GM12878 (cell line): Measurements from ENCODE around the gene SLF2. TPM values are rescaled to one million over a fixed set of nuclear protein-coding genes. Genes with fewer than 3 reads are reported as not detected.

Source experiments
- ATAC-seq: fragments of 200-7000 bp; cut with Tn5 transposase; 3 replicates; pipeline ENCODE4 v1.9.1; 2020; ENCODE audit warnings: mild to moderate bottlenecking, moderate library complexity
- BruUV-seq: library from RNA; stranded (reverse); fragments of 400-500 nt; replicated peaks from 2 replicates; lab custom pipeline; 2021; lab: Mats Ljungman, UMichigan
- CTCF ChIA-PET: fragments of 300-600 bp; sonication (Branson Sonifier 250); formaldehyde crosslinking; extraction: SDS; loops from one replicate; lab custom pipeline; 2021; ENCODE audit warnings: inconsistent platforms; lab: Yijun Ruan, JAX
- POLR2A ChIA-PET: fragments of 350-600 bp; formaldehyde crosslinking; extraction: SDS; loops from one replicate; lab custom pipeline; 2021; ENCODE audit warnings: inconsistent platforms; lab: Charles Lee
- RAD21 ChIA-PET: fragments of 300-600 bp; sonication (Branson Sonifier 250); formaldehyde crosslinking; loops from one replicate; lab custom pipeline; 2023; ENCODE audit warnings: antibody characterized with exemption; ENCODE audit not compliant: unreplicated experiment; lab: Charles Lee
- SMC1A ChIA-PET: fragments of 300-600 bp; sonication (Branson Sonifier 250); formaldehyde crosslinking; loops from one replicate; lab custom pipeline; 2023; ENCODE audit not compliant: unreplicated experiment, uncharacterized antibody; lab: Charles Lee
- DNase-seq: peaks from one replicate; pipeline ENCODE4 v3.0.0-alpha.2; 2011; ENCODE audit warnings: low read depth, low spot score
- FAIRE-seq: peaks from 3 replicates; lab custom pipeline; 2011; peaks lifted over from hg19 to GRCh38; lab: Jason Lieb, UNC
- H2AFZ ChIP-seq: 2 replicates; pipeline ENCODE4 v1.6.0; 2011; ENCODE audit warnings: low read depth, low read length, control low read depth; ENCODE audit not compliant: control insufficient read depth
- H3K27ac ChIP-seq: 2 replicates; pipeline ENCODE4 v1.5.1; 2011; ENCODE audit warnings: control low read depth; ENCODE audit not compliant: control insufficient read depth, insufficient read depth
- H3K27me3 ChIP-seq, 2 experiments: replicated peaks in 1 of 2; 2 replicates each; pipeline versions ENCODE4 v1.6.0 to v1.6.1; 2011; ENCODE audit warnings: low read length in 1 of 2; ENCODE audit not compliant: control insufficient read depth in 2 of 2, insufficient read depth in 2 of 2
- H3K36me3 ChIP-seq, 2 experiments: 2 replicates each; pipeline ENCODE4 v1.5.1; 2011; ENCODE audit warnings: low read length in 1 of 2; ENCODE audit not compliant: control insufficient read depth in 2 of 2, insufficient read depth in 2 of 2
- H3K4me1 ChIP-seq: 2 replicates; pipeline ENCODE4 v1.6.1; 2011; ENCODE audit warnings: mild to moderate bottlenecking, low read length, moderate library complexity, mixed read lengths; ENCODE audit not compliant: control insufficient read depth, insufficient read depth
- H3K4me2 ChIP-seq: 2 replicates; pipeline ENCODE4 v1.6.0; 2011; ENCODE audit warnings: control low read depth; ENCODE audit not compliant: control insufficient read depth, insufficient read depth
- H3K4me3 ChIP-seq: fragments of 200-600 bp; sonication (generic); 2 replicates; pipeline ENCODE4 v1.5.1; 2016
- H3K79me2 ChIP-seq: 2 replicates; pipeline ENCODE4 v1.6.0; 2011; ENCODE audit warnings: low read length; ENCODE audit not compliant: control insufficient read depth, insufficient read depth
- H3K9ac ChIP-seq: 2 replicates; pipeline ENCODE4 v1.8.0; 2011; ENCODE audit warnings: low read length, control low read depth, mixed read lengths; ENCODE audit not compliant: control insufficient read depth, insufficient read depth
- H3K9me3 ChIP-seq: replicated peaks from 3 replicates; pipeline ENCODE4 v1.5.1; 2011; ENCODE audit warnings: mild to moderate bottlenecking, low read length; ENCODE audit not compliant: control insufficient read depth, insufficient read depth
- H4K20me1 ChIP-seq: 2 replicates; pipeline ENCODE4 v1.6.0; 2011; ENCODE audit not compliant: control insufficient read depth, insufficient read depth
- CBFB ChIP-seq: IDR thresholded peaks from 2 replicates; pipeline ENCODE4 v1.6.1; 2016; ENCODE audit warnings: antibody characterized with exemption, low read depth
- CBX3 ChIP-seq: fragments of 200-600 bp; sonication (generic); IDR thresholded peaks from 2 replicates; pipeline ENCODE4 v1.6.1; 2016; ENCODE audit warnings: low read depth, borderline replicate concordance
- FOS ChIP-seq: IDR thresholded peaks from 3 replicates; pipeline ENCODE4 v1.6.1; 2011; ENCODE audit warnings: borderline replicate concordance; ENCODE audit not compliant: insufficient read length; ENCODE audit errors: extremely low read depth
- FOXK2 ChIP-seq: fragments of 450-650 bp; IDR thresholded peaks from 2 replicates; pipeline ENCODE4 v1.6.1; 2017; ENCODE audit warnings: mild to moderate bottlenecking, moderate library complexity
- KDM1A ChIP-seq: fragments of 200-600 bp; sonication (generic); IDR thresholded peaks from 2 replicates; pipeline ENCODE4 v1.6.1; 2016; ENCODE audit warnings: borderline replicate concordance
- POLR2A ChIP-seq: IDR thresholded peaks from 2 replicates; pipeline ENCODE4 v1.6.1; 2011; ENCODE audit warnings: low read depth, mild to moderate bottlenecking, low read length
- POLR2AphosphoS2 ChIP-seq: IDR thresholded peaks from 2 replicates; pipeline ENCODE4 v1.6.1; 2011; ENCODE audit warnings: low read depth, mild to moderate bottlenecking, low read length, improper control_type of control experiment, moderate library complexity
- RFX5 ChIP-seq: IDR thresholded peaks from 2 replicates; pipeline ENCODE4 v1.6.1; 2011; ENCODE audit warnings: low read depth, low read length, improper control_type of control experiment
- SMC3 ChIP-seq: IDR thresholded peaks from 2 replicates; pipeline ENCODE4 v1.6.1; 2011; ENCODE audit warnings: low read length, improper control_type of control experiment, borderline replicate concordance
- SUPT20H ChIP-seq: IDR thresholded peaks from 2 replicates; pipeline ENCODE4 v1.6.1; 2011; ENCODE audit warnings: low read depth, mild to moderate bottlenecking, low read length, moderate library complexity, borderline replicate concordance; ENCODE audit not compliant: control insufficient read depth
- SUZ12 ChIP-seq: fragments of 200-600 bp; sonication (generic); IDR thresholded peaks from one replicate; pipeline ENCODE4 v1.6.1; 2018; ENCODE audit warnings: antibody characterized with exemption, mild to moderate bottlenecking; ENCODE audit not compliant: unreplicated experiment
- TAF1 ChIP-seq: IDR thresholded peaks from 2 replicates; pipeline ENCODE4 v1.6.1; 2011; ENCODE audit warnings: mild to moderate bottlenecking, low read depth, low read length, borderline replicate concordance
- TCF3 ChIP-seq: IDR thresholded peaks from 2 replicates; pipeline ENCODE4 v1.6.1; 2012; ENCODE audit warnings: low read depth, mild to moderate bottlenecking, low read length, borderline replicate concordance; ENCODE audit not compliant: insufficient read depth
- WGBS: methylation state at CpG from one replicate; pipeline ENCODE4 v1.1.6; 2016; ENCODE audit warnings: low lambda C conversion rate; ENCODE audit not compliant: insufficient replicate concordance, insufficient coverage; ENCODE audit errors: missing lambda C conversion rate; 5-methylcytosine and 5-hydroxymethylcytosine counted together
- in situ Hi-C: fragments of 300-500 bp; cut with MboI; formaldehyde crosslinking; loops from 9 replicates; pipeline ENCODE4 v1.14.3; 2018; ENCODE audit warnings: mixed read lengths
- intact Hi-C: fragments of 100-400 bp; cut with micrococcal nuclease; formaldehyde crosslinking; loops from one replicate; pipeline ENCODE4 v1.14.2; 2022; ENCODE audit not compliant: unreplicated experiment
- polyA plus RNA-seq, 11 experiments: library from polyadenylated mRNA; depleted of rRNA in 4 of 11; unstranded in 6 of 11; stranded (reverse) in 5 of 11; fragments of >200 nt; fragmentation: Nextera tagmentation in 4 of 11; fragmentation: Illumina TruSeq in 1 of 11; extraction: Ambion mirVana in 4 of 11; extraction: Trizol in 1 of 11; gene quantifications; 1 replicate in 1 of 11; 2 replicates in 10 of 11; pipeline versions ENCODE4 v1.2.1 to v1.2.3, GENCODE V29; 2011 to 2016; ENCODE audit warnings: inconsistent platforms in 2 of 11, missing spikeins in 2 of 11, low read depth in 1 of 11
- total RNA-seq, 4 experiments: library from RNA; depleted of rRNA in 3 of 4; stranded (reverse); fragments of >200 nt in 3 of 4; fragmentation: Illumina TruSeq in 1 of 4; extraction: Trizol in 1 of 4; gene quantifications; 2 replicates each; pipeline versions ENCODE4 v1.2.1 to v1.2.3, GENCODE V29; 2013 to 2021
- TF ChIP-seq, protein P1 (sequence below): fragments of 450-650 bp; IDR thresholded peaks from 2 replicates; pipeline ENCODE4 v1.6.1; 2016; ENCODE audit warnings: mild to moderate bottlenecking, moderate library complexity, borderline replicate concordance

SLF2 gene
- total and polyA plus RNA-seq, 10 of the 15 experiments (the other 5 are each of a cell fraction or from before 2014, with no cell fraction given), result 3.0 to 25.2 (median 17.9) TPM

GRCh38 chr10:100967332-100967731, 54.6 kb downstream of the SLF2 start:
- H3K9ac ChIP-seq, result no peak overlapping the region
- H3K79me2 ChIP-seq, result no peaks in the 10 kb centered on the region
- no peaks in the 10 kb centered on the region for H4K20me1 ChIP-seq
- POLR2A ChIA-PET, result interaction anchor here (1.1 kb wide), 1 partner anchor 18 kb away, joined by 3 read pairs; no protein-coding TSS in a partner anchor
- no peak overlapping the region for H3K4me3 ChIP-seq
- no peak for ATAC-seq
- H3K36me3 ChIP-seq, result peaks cover 2 to 4% of the 10 kb centered on the region in 2 experiments; a peak in 3 of 4 replicates
- 83% methylated on average over 2 of the region's 2 CpGs for WGBS
- no peak overlapping the region for H3K27ac ChIP-seq
- no peaks in the 10 kb centered on the region for H3K27me3 ChIP-seq
- no peak for DNase-seq
- TF ChIP-seq TAF1, result no peak
- TF ChIP-seq CBFB, result no peak
- TF ChIP-seq POLR2AphosphoS2, result no peak
- TF ChIP-seq KDM1A, result no peak
- no peak for TF ChIP-seq FOXK2
- TF ChIP-seq TCF3, result no peak
- no peak for TF ChIP-seq SUPT20H
- no peak for TF ChIP-seq SMC3
- TF ChIP-seq, protein P1, sequence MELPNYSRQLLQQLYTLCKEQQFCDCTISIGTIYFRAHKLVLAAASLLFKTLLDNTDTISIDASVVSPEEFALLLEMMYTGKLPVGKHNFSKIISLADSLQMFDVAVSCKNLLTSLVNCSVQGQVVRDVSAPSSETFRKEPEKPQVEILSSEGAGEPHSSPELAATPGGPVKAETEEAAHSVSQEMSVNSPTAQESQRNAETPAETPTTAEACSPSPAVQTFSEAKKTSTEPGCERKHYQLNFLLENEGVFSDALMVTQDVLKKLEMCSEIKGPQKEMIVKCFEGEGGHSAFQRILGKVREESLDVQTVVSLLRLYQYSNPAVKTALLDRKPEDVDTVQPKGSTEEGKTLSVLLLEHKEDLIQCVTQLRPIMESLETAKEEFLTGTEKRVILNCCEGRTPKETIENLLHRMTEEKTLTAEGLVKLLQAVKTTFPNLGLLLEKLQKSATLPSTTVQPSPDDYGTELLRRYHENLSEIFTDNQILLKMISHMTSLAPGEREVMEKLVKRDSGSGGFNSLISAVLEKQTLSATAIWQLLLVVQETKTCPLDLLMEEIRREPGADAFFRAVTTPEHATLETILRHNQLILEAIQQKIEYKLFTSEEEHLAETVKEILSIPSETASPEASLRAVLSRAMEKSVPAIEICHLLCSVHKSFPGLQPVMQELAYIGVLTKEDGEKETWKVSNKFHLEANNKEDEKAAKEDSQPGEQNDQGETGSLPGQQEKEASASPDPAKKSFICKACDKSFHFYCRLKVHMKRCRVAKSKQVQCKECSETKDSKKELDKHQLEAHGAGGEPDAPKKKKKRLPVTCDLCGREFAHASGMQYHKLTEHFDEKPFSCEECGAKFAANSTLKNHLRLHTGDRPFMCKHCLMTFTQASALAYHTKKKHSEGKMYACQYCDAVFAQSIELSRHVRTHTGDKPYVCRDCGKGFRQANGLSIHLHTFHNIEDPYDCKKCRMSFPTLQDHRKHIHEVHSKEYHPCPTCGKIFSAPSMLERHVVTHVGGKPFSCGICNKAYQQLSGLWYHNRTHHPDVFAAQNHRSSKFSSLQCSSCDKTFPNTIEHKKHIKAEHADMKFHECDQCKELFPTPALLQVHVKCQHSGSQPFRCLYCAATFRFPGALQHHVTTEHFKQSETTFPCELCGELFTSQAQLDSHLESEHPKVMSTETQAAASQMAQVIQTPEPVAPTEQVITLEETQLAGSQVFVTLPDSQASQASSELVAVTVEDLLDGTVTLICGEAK, result no peak
- TF ChIP-seq POLR2A, result no peak
- TF ChIP-seq CBX3, result no peak
- no peak for TF ChIP-seq SUZ12
- no peak for TF ChIP-seq FOS
- TF ChIP-seq RFX5, result no peak
- in situ Hi-C loops (no loop called here), intact Hi-C loops (no loop called here)
- BruUV-seq, result no TSS peak
- SMC1A ChIA-PET, result interaction anchor here (1.4 kb wide), 1 partner anchor 10 kb away, joined by 4 read pairs; no protein-coding TSS in a partner anchor
- CTCF ChIA-PET, result interaction anchor here (0.8 to 4.6 kb wide), 4 partner anchors 30 to 129 kb away, joined by 3 to 29 read pairs (median 12); no protein-coding TSS in a partner anchor
- no peaks in the 10 kb centered on the region for H3K9me3 ChIP-seq
- no peak overlapping the region for H2AFZ ChIP-seq
- RAD21 ChIA-PET, result no interaction called here
- FAIRE-seq, result no peak
- H3K4me1 ChIP-seq, result peaks cover 3% of the 10 kb centered on the region; the same call in 1 of the 2 replicates
- H3K4me2 ChIP-seq, result no peak overlapping the region
